ENCODE data around the gene GTF3C4.

The GTF3C4 gene

DNA sequence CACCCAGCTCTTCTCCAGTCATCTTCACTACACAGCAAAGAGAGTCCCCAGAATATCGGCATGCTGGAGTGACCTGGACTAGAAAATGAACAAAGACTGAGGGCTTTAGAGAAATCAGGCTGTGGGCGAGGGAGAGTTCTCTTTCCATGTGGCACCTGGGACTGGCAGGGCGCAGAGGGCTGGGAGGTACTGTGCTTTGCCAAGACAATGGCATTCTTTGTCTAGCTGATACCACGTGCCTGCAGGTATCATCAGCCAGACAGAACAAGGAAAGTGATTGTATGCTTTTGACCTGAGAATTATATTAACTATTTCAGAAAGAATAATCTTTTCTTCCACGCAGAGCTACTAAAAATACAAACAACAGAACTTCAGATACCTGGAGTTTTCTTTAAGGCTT is 30.9 kb upstream of the GTF3C4 start:
- TF ChIP-seq GATA3 (IDR thresholded peaks at IDR 0.05; ENCODE audit: low read depth, low read length) = no peak
- TF ChIP-seq GATA2 (IDR thresholded peaks at IDR 0.05; ENCODE audit: low read depth, low read length) = no peak

DNA sequence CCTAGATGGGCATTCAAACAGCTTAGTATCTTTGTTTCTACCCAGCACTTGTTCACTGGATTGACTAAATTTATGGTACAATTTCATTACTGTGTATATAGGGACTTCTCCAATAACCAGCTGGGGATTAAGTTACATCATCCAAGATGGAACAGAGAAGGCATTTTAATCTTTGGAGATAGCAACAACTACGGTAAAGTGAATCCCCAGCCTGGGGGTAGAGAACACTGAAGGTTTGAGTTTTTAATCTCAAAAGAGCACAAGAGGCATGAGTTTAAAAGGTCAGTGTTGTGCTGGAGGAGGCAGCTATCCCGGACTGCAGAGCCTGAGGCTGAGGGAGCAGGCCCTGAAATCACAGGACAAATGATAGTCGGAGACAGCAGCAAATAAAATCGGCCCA is 29.0 kb upstream of the GTF3C4 start:
- TF ChIP-seq GATA3 (IDR thresholded peaks at IDR 0.05; ENCODE audit: low read depth, low read length) = no peak
- TF ChIP-seq GATA2 (IDR thresholded peaks at IDR 0.05; ENCODE audit: low read depth, low read length) = no peak

- no peak for TF ChIP-seq GATA3 (IDR thresholded peaks at IDR 0.05; ENCODE audit: low read depth, low read length)
- no peak for TF ChIP-seq GATA2 (IDR thresholded peaks at IDR 0.05; ENCODE audit: low read depth, low read length)
Observed at GRCh38 chr9:132644251-132644650, 26.0 kb upstream of the GTF3C4 start.

GRCh38 chr9:132645306-132645705 is 25.0 kb upstream of the GTF3C4 start:
- no peak for TF ChIP-seq GATA3 (IDR thresholded peaks at IDR 0.05; ENCODE audit: low read depth, low read length)
- no peak for TF ChIP-seq GATA2 (IDR thresholded peaks at IDR 0.05; ENCODE audit: low read depth, low read length)

DNA sequence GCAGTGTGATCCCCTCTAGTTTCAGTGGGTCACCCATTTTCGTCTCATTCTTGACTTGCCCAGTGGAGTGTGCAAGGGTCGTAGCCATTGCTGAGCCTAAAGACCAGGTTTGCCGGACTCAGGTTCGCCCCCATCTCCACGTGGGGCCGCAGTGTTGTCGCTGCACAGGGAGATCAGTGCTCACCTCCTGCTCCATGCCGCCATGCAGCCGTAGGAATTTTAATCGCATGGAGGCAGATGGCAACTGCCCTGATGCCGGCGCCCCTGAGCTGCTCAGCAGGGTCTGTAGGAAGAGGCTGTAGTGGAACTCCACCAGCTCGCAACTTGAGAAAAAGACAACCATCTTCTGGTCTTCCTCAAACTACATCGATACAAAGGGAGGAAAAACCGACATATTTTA is 24.6 kb upstream of the GTF3C4 start:
- no peak for TF ChIP-seq GATA3 (IDR thresholded peaks at IDR 0.05; ENCODE audit: low read depth, low read length)
- no peak for TF ChIP-seq GATA2 (IDR thresholded peaks at IDR 0.05; ENCODE audit: low read depth, low read length)

- TF ChIP-seq GATA3 (IDR thresholded peaks at IDR 0.05; ENCODE audit: low read depth, low read length) (no peak), GATA2 (IDR thresholded peaks at IDR 0.05; ENCODE audit: low read depth, low read length) (no peak)
Observed at GRCh38 chr9:132646726-132647125, 23.5 kb upstream of the GTF3C4 start.

GRCh38 chr9:132647355-132647754 is 22.9 kb upstream of the GTF3C4 start:
- no peak for TF ChIP-seq GATA2 (IDR thresholded peaks at IDR 0.05; ENCODE audit: low read depth, low read length)

GRCh38 chr9:132647806-132648205 is 22.5 kb upstream of the GTF3C4 start:
- TF ChIP-seq GATA2 (IDR thresholded peaks at IDR 0.05; ENCODE audit: low read depth, low read length) = no peak
- no peak for TF ChIP-seq GATA3 (IDR thresholded peaks at IDR 0.05; ENCODE audit: low read depth, low read length)

GRCh38 chr9:132648283-132648682 is 22.0 kb upstream of the GTF3C4 start:
- TF ChIP-seq GATA3 (IDR thresholded peaks at IDR 0.05; ENCODE audit: low read depth, low read length) (no peak), GATA2 (IDR thresholded peaks at IDR 0.05; ENCODE audit: low read depth, low read length) (no peak)

DNA sequence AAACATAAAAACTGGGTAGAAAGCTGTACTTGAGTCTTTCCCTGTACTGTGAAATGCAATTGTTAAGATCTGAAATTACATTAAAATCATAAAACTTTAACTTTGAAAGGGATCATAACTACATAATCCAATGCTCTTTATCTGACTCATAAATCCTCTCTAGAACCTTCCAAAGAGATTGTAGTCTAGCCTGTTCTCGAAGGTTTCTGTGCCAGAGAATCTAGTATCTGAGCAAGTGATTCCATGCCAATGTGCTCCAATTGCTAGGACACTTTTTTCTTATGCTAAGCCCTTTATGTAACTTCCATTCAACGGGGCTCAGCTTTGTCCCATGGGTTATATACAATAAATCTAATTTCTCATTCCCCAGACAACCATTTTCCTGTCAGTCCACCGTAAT is 21.6 kb upstream of the GTF3C4 start:
- TF ChIP-seq GATA3 (IDR thresholded peaks at IDR 0.05; ENCODE audit: low read depth, low read length) (no peak), GATA2 (IDR thresholded peaks at IDR 0.05; ENCODE audit: low read depth, low read length) (no peak)

- TF ChIP-seq GATA2 (IDR thresholded peaks at IDR 0.05; ENCODE audit: low read depth, low read length) (no peak), GATA3 (IDR thresholded peaks at IDR 0.05; ENCODE audit: low read depth, low read length) (no peak)
Observed at GRCh38 chr9:132651259-132651658, 19.0 kb upstream of the GTF3C4 start.

DNA sequence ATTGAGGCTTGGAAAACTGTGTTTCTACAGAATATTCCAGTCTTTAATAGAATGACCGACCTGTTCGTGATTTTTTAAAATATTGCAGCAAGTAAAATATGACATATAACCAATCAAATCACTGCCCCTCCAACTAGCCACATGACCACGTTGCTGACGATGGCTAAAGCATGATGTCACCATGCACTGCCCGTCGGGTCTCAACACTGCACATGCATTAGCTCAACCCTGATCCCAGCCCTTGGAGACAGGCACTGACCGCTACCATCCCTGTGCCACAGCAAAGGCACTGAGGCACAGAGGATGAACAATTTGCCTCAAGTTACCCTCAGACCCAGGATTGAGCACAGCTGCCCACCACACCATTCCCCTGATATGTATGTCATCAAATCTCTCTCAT is 14.0 kb upstream of the GTF3C4 start:
- TF ChIP-seq GATA3 (IDR thresholded peaks at IDR 0.05; ENCODE audit: low read depth, low read length) (no peak), GATA2 (IDR thresholded peaks at IDR 0.05; ENCODE audit: low read depth, low read length) (no peak)

DNA sequence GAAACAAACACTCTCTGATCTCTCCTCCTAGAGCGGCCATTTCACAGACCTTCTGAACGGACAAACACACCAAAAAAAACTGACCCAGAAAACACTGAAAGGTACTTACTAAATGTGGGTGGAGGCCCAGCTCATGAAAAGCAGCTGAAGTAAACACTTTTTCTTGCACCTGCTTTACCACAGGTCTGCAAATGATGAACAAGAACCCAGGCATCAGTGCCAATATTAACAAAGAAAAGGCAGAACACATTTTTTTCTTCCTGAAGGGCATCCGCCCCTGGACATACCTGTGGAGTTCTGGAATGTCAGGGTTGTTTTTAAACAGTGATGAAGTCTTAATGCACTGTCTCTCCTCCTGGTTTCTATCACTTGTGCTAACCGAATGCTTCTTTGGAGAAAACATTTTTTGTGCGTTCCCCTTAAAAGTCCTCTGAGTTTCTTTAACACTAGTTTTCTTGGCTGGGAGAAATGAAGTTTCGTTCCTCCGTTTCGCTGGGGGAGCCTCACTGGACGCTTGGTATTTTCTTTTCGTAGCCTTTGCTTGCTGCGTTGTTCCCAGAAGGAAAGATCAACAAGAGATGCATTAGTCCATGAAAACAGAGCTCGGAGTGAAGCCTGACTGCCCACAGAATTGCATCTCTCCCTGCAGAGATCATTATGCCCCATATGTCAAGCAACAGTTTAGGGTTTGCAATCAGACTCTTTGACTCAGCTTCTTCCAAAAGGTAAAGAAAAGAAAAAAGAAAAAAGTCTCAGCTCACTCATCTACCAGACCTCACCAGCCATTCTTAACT is 7.9 kb upstream of the GTF3C4 start:
- TF ChIP-seq GATA3 (IDR thresholded peaks at IDR 0.05; ENCODE audit: low read depth, low read length) (no peak), GATA2 (IDR thresholded peaks at IDR 0.05; ENCODE audit: low read depth, low read length) (no peak)

- no peak for TF ChIP-seq GATA2 (IDR thresholded peaks at IDR 0.05; ENCODE audit: low read depth, low read length)
- no peak for TF ChIP-seq GATA3 (IDR thresholded peaks at IDR 0.05; ENCODE audit: low read depth, low read length)
Observed at GRCh38 chr9:132663117-132663516, 7.1 kb upstream of the GTF3C4 start.

DNA sequence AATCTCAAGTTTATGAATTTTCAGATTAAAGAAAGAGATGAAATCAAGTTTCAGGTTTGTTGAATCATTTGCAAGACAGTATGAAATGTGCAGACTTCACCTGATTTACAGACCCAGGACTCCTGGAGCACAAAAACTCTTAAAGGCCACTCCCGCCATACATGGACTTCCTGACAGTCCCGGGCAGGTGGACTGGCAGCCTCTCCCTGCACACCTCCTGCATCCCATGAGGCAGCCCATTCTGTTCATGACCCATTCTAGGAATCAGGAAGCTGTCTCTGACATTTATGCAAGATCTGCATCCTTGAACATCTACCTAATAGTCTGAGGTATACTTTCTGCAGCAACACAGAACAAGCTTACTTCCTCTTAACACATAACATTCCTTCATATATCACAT is 6.4 kb upstream of the GTF3C4 start:
- TF ChIP-seq GATA2 (IDR thresholded peaks at IDR 0.05; ENCODE audit: low read depth, low read length) (no peak), GATA3 (IDR thresholded peaks at IDR 0.05; ENCODE audit: low read depth, low read length) (no peak)

GRCh38 chr9:132669319-132669697 is 956 bp upstream of the GTF3C4 start:
- TF ChIP-seq GATA3 (IDR thresholded peaks at IDR 0.05; ENCODE audit: low read depth, low read length) = no peak
- TF ChIP-seq GATA2 (IDR thresholded peaks at IDR 0.05; ENCODE audit: low read depth, low read length) = no peak

All from SH-SY5Y (cell line).